ENCODE measurements around the gene CLMN.
A peak's percentile ranks its signal among the peaks of the same experiment; 100 is the strongest.

Gene CLMN

GRCh38 chr14:95227279-95227860 is 92.3 kb downstream of the CLMN start:
- peak; percentile 25 to 36 for DNase-seq (ENCODE audit: low read depth in 2 of 2)
- H3K4me3 ChIP-seq (replicated peaks in 1 of 2; ENCODE audit: low read depth in 2 of 2, low read length in 2 of 2) = no peak overlapping the region
- no peak for TF ChIP-seq CTCF (IDR thresholded peaks at IDR 0.05; ENCODE audit: low read depth, low read length)

- no peak overlapping the region for H3K4me3 ChIP-seq (replicated peaks in 1 of 2; ENCODE audit: low read depth in 2 of 2, low read length in 2 of 2)
- no peak for DNase-seq (ENCODE audit: low read depth in 2 of 2)
- TF ChIP-seq CTCF (IDR thresholded peaks at IDR 0.05; ENCODE audit: low read depth, low read length) = no peak
Measured at GRCh38 chr14:95226801-95227200, 92.9 kb downstream of the CLMN start.

GRCh38 chr14:95225251-95225887 is 94.3 kb downstream of the CLMN start:
- no peak for DNase-seq (ENCODE audit: low read depth in 2 of 2)
- no peak for TF ChIP-seq CTCF (IDR thresholded peaks at IDR 0.05; ENCODE audit: low read depth, low read length)
- no peak overlapping the region for H3K4me3 ChIP-seq (replicated peaks in 1 of 2; ENCODE audit: low read depth in 2 of 2, low read length in 2 of 2)

- DNase-seq (ENCODE audit: low read depth in 2 of 2) = peak; percentile 72 to 85
- H3K4me3 ChIP-seq (replicated peaks in 1 of 2; ENCODE audit: low read depth in 2 of 2, low read length in 2 of 2) = no peak overlapping the region
- TF ChIP-seq CTCF (IDR thresholded peaks at IDR 0.05; ENCODE audit: low read depth, low read length) = no peak
Measured at GRCh38 chr14:95222870-95223398, 96.8 kb downstream of the CLMN start.

- H3K4me3 ChIP-seq (replicated peaks in 1 of 2; ENCODE audit: low read depth in 2 of 2, low read length in 2 of 2) = no peak overlapping the region
- DNase-seq (ENCODE audit: low read depth in 2 of 2) = peak; percentile 20 to 55
- no peak for TF ChIP-seq CTCF (IDR thresholded peaks at IDR 0.05; ENCODE audit: low read depth, low read length)
Measured at GRCh38 chr14:95222151-95222631, 97.5 kb downstream of the CLMN start.

GRCh38 chr14:95221531-95221930 is 98.2 kb downstream of the CLMN start:
- DNase-seq (ENCODE audit: low read depth in 2 of 2) = no peak
- H3K4me3 ChIP-seq (replicated peaks in 1 of 2; ENCODE audit: low read depth in 2 of 2, low read length in 2 of 2) = no peak overlapping the region
- TF ChIP-seq CTCF (IDR thresholded peaks at IDR 0.05; ENCODE audit: low read depth, low read length) = no peak

Measured in cardiac fibroblast (primary cell).